Measurements from ENCODE around the gene LCN1.

Gene LCN1

DNA sequence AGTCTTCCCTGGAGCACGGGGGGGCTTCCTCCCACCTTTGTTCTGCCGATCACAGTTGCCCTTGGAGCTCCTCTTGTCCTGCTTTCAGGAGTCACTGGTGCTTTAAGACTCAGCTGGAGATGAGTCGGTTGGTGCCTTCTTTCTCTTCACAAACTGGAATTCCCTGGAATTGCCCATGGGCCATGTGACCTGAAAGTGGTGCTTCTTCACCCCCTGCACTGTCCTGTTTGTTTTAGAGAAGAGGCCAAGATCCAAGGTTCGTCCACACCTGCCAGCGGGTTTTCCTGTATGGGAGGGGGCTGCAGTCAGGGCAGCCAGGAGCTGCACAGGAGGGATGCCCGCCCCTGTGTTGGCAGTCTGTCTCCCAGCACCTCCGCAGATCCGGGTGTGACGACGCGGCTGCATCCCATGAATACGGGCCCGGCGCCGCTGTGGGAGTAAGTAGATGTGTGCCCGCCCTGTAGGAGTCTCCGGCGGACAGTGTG lies 30.2 kb upstream of the LCN1 start:
- H3K36me3 ChIP-seq (ENCODE audit: control insufficient read depth, insufficient read depth, low read length): no peaks in the 10 kb centered on the region
- no peak overlapping the region for H3K9ac ChIP-seq (ENCODE audit: low read length)
- H3K4me3 ChIP-seq (ENCODE audit: low read length): no peak overlapping the region
- no peaks in the 10 kb centered on the region for H3K4me1 ChIP-seq (ENCODE audit: control insufficient read depth, insufficient read depth, low read length)
- H3K27me3 ChIP-seq (ENCODE audit: control insufficient read depth, insufficient read depth, low read length): no peaks in the 10 kb centered on the region
- H3K9me3 ChIP-seq (ENCODE audit: control insufficient read depth, low read length): no peaks in the 10 kb centered on the region

GRCh38 chr9:135491764-135492163 lies 29.5 kb upstream of the LCN1 start:
- H3K9ac ChIP-seq (ENCODE audit: low read length): no peak overlapping the region
- H3K4me3 ChIP-seq (ENCODE audit: low read length): no peak overlapping the region
- no peaks in the 10 kb centered on the region for H3K36me3 ChIP-seq (ENCODE audit: control insufficient read depth, insufficient read depth, low read length)
- no peaks in the 10 kb centered on the region for H3K9me3 ChIP-seq (ENCODE audit: control insufficient read depth, low read length)
- no peaks in the 10 kb centered on the region for H3K27me3 ChIP-seq (ENCODE audit: control insufficient read depth, insufficient read depth, low read length)
- no peaks in the 10 kb centered on the region for H3K4me1 ChIP-seq (ENCODE audit: control insufficient read depth, insufficient read depth, low read length)

- H3K4me1 ChIP-seq (ENCODE audit: control insufficient read depth, insufficient read depth, low read length): no peaks in the 10 kb centered on the region
- no peaks in the 10 kb centered on the region for H3K36me3 ChIP-seq (ENCODE audit: control insufficient read depth, insufficient read depth, low read length)
- no peak overlapping the region for H3K4me3 ChIP-seq (ENCODE audit: low read length)
- H3K9ac ChIP-seq (ENCODE audit: low read length): no peak overlapping the region
- no peaks in the 10 kb centered on the region for H3K9me3 ChIP-seq (ENCODE audit: control insufficient read depth, low read length)
- no peaks in the 10 kb centered on the region for H3K27me3 ChIP-seq (ENCODE audit: control insufficient read depth, insufficient read depth, low read length)
These were observed 28.2 kb upstream of the LCN1 start for GRCh38 chr9:135492886-135493669.

DNA sequence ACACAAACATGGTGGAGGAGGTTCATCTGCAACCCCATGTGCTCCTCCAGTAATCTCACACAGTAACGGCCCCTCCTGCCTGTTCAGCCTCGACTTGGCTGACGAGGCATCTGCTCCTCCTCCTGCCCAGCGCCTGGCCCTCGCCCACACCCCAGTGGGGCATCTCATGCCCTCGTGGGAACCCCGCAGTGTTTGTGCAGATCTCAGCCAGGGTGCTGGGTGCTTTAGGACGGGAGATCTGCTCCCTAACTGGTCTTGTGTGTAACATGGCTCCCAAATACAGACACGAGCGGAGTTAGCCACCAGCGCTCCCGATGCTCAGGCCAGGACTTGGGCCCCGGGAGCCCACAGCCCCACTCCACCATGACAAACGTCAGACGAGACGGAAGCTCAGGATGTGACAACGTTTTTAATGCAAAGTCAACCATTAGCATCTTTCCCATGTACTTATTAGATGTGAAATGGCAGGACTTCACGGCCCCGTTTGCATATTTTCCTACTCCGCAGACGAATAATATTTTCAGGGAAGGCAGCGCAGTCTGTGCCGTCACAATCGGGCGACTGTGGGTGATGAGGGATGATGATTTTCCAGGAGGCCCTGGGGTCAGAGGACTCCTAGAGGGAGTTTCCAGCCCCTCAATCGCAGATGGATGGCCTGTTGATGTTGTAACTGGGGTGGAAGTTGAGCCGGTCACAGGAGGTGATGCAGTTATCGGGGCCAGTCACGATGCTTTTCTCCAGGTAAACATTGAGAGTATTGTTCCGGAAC lies 26.3 kb upstream of the LCN1 start:
- H3K27me3 ChIP-seq (ENCODE audit: control insufficient read depth, insufficient read depth, low read length): no peaks in the 10 kb centered on the region
- H3K9me3 ChIP-seq (ENCODE audit: control insufficient read depth, low read length): no peaks in the 10 kb centered on the region
- H3K9ac ChIP-seq (ENCODE audit: low read length): no peak overlapping the region
- H3K36me3 ChIP-seq (ENCODE audit: control insufficient read depth, insufficient read depth, low read length): no peaks in the 10 kb centered on the region
- H3K4me3 ChIP-seq (ENCODE audit: low read length): no peak overlapping the region
- H3K4me1 ChIP-seq (ENCODE audit: control insufficient read depth, insufficient read depth, low read length): peaks cover 6% of the 10 kb centered on the region

DNA sequence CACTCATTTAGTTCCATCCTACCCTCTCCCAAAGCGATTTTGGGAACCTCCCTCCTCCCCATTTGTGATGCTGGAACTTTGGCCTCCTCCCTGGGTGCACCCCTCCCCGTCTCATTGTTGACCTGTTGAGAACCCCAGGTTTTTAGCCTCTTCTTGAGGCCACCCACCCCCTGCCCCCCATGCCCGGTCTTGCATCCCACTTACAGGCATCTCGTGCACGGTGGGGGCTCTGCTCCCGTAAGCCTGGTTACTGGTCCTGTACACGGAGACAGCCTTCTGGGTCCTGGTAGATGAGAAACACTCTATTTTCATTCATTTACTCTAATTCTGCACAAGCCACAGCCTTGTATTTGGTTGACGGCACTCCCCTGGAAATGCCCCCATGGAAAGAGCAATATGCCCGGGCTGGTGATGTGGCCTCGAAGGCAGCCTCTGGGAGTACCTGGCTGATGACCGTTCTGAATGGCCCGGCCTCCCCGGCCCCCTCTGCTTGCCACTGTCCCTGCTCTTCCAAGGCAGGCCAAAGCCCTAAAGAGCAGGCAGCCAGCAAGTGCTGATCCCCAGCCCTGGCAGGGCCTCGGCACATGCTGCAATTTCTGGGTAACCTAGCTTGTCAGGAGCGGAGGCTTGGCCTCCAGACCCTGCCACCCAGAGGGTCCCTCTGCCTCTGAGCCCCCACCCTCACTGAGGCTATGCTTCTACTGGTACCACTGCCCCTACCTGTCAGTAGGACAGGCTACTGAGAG lies 22.7 kb upstream of the LCN1 start:
- Histone ChIP-seq H3K27me3 (ENCODE audit: control insufficient read depth, insufficient read depth, low read length) (no peaks in the 10 kb centered on the region), H3K4me3 (ENCODE audit: low read length) (no peak overlapping the region), H3K4me1 (ENCODE audit: control insufficient read depth, insufficient read depth, low read length) (peaks cover 21% of the 10 kb centered on the region), H3K9me3 (ENCODE audit: control insufficient read depth, low read length) (no peaks in the 10 kb centered on the region), H3K36me3 (ENCODE audit: control insufficient read depth, insufficient read depth, low read length) (no peaks in the 10 kb centered on the region), H3K9ac (ENCODE audit: low read length) (no peak overlapping the region)

DNA sequence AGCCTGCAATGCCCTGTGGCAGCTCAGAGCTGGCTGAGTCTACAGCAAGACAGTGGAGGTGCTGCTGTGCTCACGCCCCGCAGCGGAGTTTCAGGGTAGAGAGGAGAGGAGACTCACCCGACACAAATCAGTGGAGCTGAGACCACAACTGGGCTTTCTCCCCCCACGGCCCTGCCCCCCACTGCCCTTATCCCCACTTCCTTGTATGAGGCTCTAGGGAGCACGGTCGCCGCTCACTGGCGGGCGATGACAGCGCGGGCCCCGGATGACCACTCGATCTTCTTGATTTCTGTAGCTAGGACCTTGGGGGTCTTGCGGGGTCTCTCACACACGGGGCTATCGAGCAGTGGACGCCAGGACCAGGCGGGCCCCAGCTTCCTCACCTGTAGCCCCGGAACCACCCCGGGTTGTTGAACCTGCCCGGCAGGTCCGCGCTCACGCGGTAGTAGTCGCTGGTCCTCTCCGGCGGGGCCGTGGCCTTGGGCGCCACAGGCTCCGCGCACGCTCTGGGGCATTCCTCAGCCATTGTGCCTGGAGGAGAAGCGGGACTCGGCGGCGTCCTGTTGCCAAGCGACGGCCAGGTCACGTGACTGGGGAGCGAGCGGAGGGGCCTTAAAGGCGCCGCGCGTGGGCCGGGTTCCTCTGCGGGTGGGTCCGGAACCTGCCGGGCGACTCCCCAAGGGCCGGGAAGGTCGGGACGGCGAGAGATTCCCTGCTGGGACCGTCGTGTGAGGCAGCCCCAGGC lies 21.7 kb upstream of the LCN1 start:
- Histone ChIP-seq H3K9me3 (ENCODE audit: control insufficient read depth, low read length) (no peaks in the 10 kb centered on the region), H3K9ac (ENCODE audit: low read length) (peak overlapping the region; percentile 58), H3K4me3 (ENCODE audit: low read length) (peak overlapping the region; percentile 93), H3K36me3 (ENCODE audit: control insufficient read depth, insufficient read depth, low read length) (peaks cover 3% of the 10 kb centered on the region), H3K4me1 (ENCODE audit: control insufficient read depth, insufficient read depth, low read length) (peaks cover 21% of the 10 kb centered on the region), H3K27me3 (ENCODE audit: control insufficient read depth, insufficient read depth, low read length) (no peaks in the 10 kb centered on the region)

GRCh38 chr9:135500071-135500524 lies 21.1 kb upstream of the LCN1 start:
- no peaks in the 10 kb centered on the region for H3K9me3 ChIP-seq (ENCODE audit: control insufficient read depth, low read length)
- peak overlapping the region; percentile 58 for H3K9ac ChIP-seq (ENCODE audit: low read length)
- peaks cover 3% of the 10 kb centered on the region for H3K36me3 ChIP-seq (ENCODE audit: control insufficient read depth, insufficient read depth, low read length)
- peak overlapping the region; percentile 93 for H3K4me3 ChIP-seq (ENCODE audit: low read length)
- no peaks in the 10 kb centered on the region for H3K27me3 ChIP-seq (ENCODE audit: control insufficient read depth, insufficient read depth, low read length)
- peaks cover 21% of the 10 kb centered on the region for H3K4me1 ChIP-seq (ENCODE audit: control insufficient read depth, insufficient read depth, low read length)

DNA sequence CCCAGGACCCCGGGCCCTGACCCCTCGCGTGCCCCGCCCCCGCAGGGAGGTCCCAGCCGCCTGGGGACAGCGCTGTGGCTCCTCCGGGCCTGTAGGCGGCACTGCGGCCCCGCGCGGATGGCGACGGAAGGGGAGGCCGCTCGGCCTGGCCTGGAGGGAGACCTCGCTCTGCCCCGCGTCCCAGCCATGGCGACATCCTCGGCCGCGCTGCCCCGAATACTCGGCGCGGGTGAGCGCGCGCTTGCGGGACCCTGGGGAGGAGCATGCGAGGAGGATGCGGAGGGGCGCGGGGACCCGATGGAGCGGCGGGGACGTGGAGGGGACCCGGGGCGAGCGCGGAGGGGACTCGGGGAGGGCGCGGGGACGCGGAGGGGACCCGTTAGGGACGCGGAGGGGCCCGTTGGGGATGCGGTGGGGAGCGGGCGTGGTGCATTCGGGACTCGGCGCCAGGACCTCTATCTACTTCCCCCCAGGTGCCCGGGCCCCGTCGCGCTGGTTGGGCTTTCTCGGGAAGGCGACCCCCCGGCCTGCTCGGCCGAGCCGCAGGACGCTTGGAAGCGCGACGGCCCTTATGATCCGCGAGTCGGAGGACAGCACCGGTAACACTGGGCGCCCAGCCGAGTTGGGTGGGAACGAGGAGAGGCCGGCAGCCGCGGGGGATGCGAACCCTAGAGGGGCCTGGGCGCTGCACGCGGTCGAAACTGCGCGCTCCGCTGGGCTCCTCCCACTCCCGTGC lies 20.5 kb upstream of the LCN1 start, which contains the start of gene MRPS2:
Gene MRPS2, plus strand, starts transcription at position 158 of the 736 bp plus-strand sequence. Its CDS starts 29 bp downstream, at position 187.
- H3K9me3 ChIP-seq (ENCODE audit: control insufficient read depth, low read length): no peaks in the 10 kb centered on the region
- H3K9ac ChIP-seq (ENCODE audit: low read length): peak within 1 kb of the TSS; percentile 58
- peak within 1 kb of the TSS; percentile 93 for H3K4me3 ChIP-seq (ENCODE audit: low read length)

DNA sequence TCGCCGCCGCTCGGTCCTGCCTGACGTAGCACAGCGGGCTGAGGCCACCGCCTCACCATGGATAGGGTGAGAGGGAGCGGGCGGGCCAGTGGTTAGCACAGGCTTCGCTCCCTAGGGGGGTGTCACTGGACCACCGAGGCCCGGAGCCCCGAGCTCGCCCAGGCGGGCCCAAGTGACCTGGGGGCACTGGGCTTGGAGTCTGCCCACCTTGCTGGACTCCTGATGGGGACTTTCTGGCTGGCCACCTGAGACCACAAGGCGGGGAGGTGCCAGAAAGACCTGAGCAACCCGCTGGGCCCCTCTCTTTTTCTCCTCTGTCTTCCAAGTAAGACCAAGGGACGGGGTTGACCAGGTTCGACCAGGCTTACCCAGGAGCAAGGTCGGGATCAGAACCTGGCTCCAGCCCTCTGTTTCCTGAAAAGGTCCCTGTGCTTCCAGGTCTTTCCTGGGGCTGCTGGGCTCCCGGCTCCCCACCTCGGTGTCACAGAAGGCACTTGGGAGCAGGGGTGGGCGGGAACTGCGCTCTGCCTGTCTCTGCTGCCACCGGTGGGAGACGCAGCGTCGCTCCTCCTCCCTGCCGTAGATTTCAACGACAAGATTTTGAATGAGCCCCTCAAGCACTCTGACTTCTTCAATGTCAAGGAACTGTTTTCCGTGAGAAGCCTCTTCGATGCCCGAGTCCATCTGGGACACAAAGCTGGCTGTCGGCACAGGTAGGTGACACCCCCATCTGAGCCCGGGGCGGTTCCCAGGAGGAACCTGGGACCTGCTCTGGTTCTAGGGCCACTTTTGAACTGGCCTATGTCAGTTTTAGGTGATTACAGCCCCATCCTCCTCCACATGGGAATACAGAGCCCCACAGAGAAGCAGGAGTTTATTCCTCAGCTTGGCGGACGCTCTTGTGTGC lies 19.7 kb upstream of the LCN1 start:
- peak overlapping the region; percentile 93 for H3K4me3 ChIP-seq (ENCODE audit: low read length)
- H3K27me3 ChIP-seq (ENCODE audit: control insufficient read depth, insufficient read depth, low read length): no peaks in the 10 kb centered on the region
- H3K9ac ChIP-seq (ENCODE audit: low read length): peak overlapping the region; percentile 58
- H3K36me3 ChIP-seq (ENCODE audit: control insufficient read depth, insufficient read depth, low read length): peaks cover 3% of the 10 kb centered on the region
- no peaks in the 10 kb centered on the region for H3K9me3 ChIP-seq (ENCODE audit: control insufficient read depth, low read length)
- peaks cover 21% of the 10 kb centered on the region for H3K4me1 ChIP-seq (ENCODE audit: control insufficient read depth, insufficient read depth, low read length)

More for the DNA sequence above, 20.5 kb upstream of the LCN1 start, which contains the start of gene MRPS2:
- peaks cover 21% of the 10 kb centered on the region for H3K4me1 ChIP-seq (ENCODE audit: control insufficient read depth, insufficient read depth, low read length)
- peaks cover 3% of the 10 kb centered on the region for H3K36me3 ChIP-seq (ENCODE audit: control insufficient read depth, insufficient read depth, low read length)
- H3K27me3 ChIP-seq (ENCODE audit: control insufficient read depth, insufficient read depth, low read length): no peaks in the 10 kb centered on the region

DNA sequence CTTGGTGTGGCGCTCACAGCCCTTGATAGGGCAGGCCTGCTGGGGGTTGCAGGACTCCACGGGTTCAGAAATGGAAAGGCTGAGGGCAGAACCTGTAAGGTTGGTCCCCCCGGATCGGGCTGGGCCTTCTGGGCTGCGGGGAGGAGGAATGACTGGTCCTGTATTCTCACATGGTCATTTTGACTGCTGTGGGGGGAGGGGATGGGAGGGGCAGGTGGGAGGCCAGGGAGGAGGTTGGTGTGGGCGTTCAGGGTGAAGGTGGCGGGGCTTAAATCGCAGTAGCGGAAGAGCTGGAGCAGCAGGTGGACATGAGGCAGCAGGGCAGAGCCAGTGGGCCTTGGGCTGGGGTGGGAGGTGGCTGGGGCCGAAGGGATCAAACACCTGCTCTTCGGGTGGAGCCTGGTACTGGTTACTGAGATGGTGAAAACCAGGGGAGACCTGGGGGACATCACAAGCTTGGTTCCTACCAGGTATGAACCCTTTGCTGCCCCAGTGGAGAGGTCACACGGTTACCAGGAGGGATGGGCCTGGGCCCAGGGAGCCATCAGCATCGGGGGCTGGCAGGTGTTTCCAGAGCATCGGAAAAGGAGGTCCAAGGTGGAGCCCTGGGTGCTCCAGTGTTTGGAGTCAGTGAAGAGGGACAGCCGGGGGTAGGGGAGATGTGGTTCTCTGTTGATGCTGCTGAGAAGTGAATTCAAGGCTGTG lies 18.9 kb upstream of the LCN1 start:
- H3K9me3 ChIP-seq (ENCODE audit: control insufficient read depth, low read length): no peaks in the 10 kb centered on the region
- no peaks in the 10 kb centered on the region for H3K27me3 ChIP-seq (ENCODE audit: control insufficient read depth, insufficient read depth, low read length)
- H3K4me1 ChIP-seq (ENCODE audit: control insufficient read depth, insufficient read depth, low read length): peaks cover 21% of the 10 kb centered on the region
- peak overlapping the region; percentile 58 for H3K9ac ChIP-seq (ENCODE audit: low read length)
- peaks cover 3% of the 10 kb centered on the region for H3K36me3 ChIP-seq (ENCODE audit: control insufficient read depth, insufficient read depth, low read length)
- H3K4me3 ChIP-seq (ENCODE audit: low read length): no peak overlapping the region

Data from mucosa of stomach (tissue), 1 donor.